GM23248 (cell line): ENCODE measurements around the gene NMNAT1.

Source experiments
- EZH2 ChIP-seq: fragments of 200-600 bp; sonication (generic); IDR thresholded peaks from 2 replicates; pipeline ENCODE4 v1.6.1; 2018; ENCODE audit warnings: antibody characterized with exemption, mild to moderate bottlenecking; ENCODE audit not compliant: insufficient read depth, poor library complexity, severe bottlenecking
- EZH2phosphoT487 ChIP-seq: fragments of 200-600 bp; sonication (generic); IDR thresholded peaks from 2 replicates; pipeline ENCODE4 v1.6.1; 2018; ENCODE audit warnings: antibody characterized with exemption, moderate library complexity, mild to moderate bottlenecking, low read depth; ENCODE audit not compliant: insufficient read depth

GRCh38 chr1:9920606-9921005, 22.7 kb upstream of the NMNAT1 start:
- TF ChIP-seq EZH2 = no peak
- no peak for TF ChIP-seq EZH2phosphoT487
